Measurements from ENCODE around the gene GNA12. TPM values are rescaled to one million over a fixed set of nuclear protein-coding genes. Genes with fewer than 3 reads are reported as not detected.

GNA12 gene
- total and polyA plus RNA-seq, 2 of the 4 experiments (the other 2 are of a cell fraction), result 14.3 to 93.9 TPM

GRCh38 chr7:2732959-2733584 is 111.0 kb downstream of the GNA12 start (continued):
- TF ChIP-seq ELK1 (IDR thresholded peaks at IDR 0.05; ENCODE audit: borderline replicate concordance, low read depth, low read length), result no peak

DNA sequence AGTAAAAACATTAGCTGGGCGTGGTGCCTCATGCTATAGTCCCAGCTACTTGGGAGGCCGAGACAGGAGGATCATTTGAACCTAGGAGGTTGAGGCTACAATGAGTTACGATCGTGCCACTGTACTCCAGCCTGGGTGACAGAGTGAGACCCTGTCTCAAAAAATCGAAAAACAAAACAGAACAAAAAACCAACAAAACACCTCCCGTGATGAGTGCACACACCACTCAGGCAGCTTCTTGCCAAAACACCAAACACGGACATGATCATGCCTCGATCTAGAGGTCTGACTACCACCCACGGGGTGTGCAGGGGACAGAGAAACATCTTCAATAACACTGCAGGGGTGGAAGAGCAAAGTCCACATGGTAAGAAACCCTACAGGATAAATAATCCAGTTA is 111.7 kb downstream of the GNA12 start:
- H3K56ac ChIP-seq (ENCODE audit: extremely low read depth, insufficient read depth, low read length), result no peak overlapping the region
- no peak overlapping the region; the same call in 1 of the 2 replicates for H2AK5ac ChIP-seq (ENCODE audit: low read depth, low read length)
- DNase-seq (no peak), ATAC-seq (ENCODE audit: low read depth) (no peak)
- intact Hi-C loops (cut with micrococcal nuclease) (no loop called here), in situ Hi-C loops (cut with MboI; ENCODE audit: low sequenced_read_pairs) (no loop called here), dilution Hi-C loops (cut with HindIII; ENCODE audit: low sequenced_read_pairs, unreplicated experiment) (no loop called here)
- no peak overlapping the region for H3K4me3 ChIP-seq (ENCODE audit: insufficient read depth, low read depth, low read length)
- H3K4me1 ChIP-seq (ENCODE audit: control insufficient read depth, insufficient read depth, low read length), result peaks cover 21% of the 10 kb centered on the region
- H2BK20ac ChIP-seq (ENCODE audit: low read depth, low read length), result no peak overlapping the region
- peaks cover 21% of the 10 kb centered on the region for H4K20me1 ChIP-seq (ENCODE audit: insufficient read depth, low read length)
- H3K23ac ChIP-seq (ENCODE audit: low read depth, low read length), result no peak overlapping the region
- H2BK15ac ChIP-seq (ENCODE audit: low read depth, low read length), result no peak overlapping the region
- no peak overlapping the region for H3K4ac ChIP-seq (ENCODE audit: low read depth, low read length)
- H2BK120ac ChIP-seq (ENCODE audit: low read depth, low read length), result no peak overlapping the region
- H3K27me3 ChIP-seq (ENCODE audit: control insufficient read depth, insufficient read depth, low read length), result no peaks in the 10 kb centered on the region
- H3K9me3 ChIP-seq (ENCODE audit: control insufficient read depth, insufficient read depth, low read length), result no peaks in the 10 kb centered on the region
- H2BK5ac ChIP-seq (ENCODE audit: low read depth, low read length, poor library complexity, severe bottlenecking), result no peak overlapping the region
- BruUV-seq (replicated peaks), result no TSS peak
- ChIA-PET POLR2A (ENCODE audit: unreplicated experiment) (no interaction called here), CTCF (interaction anchor here (0.6 kb wide), 1 partner anchor 273 kb away, joined by 3 read pairs; no protein-coding TSS in a partner anchor)
- 93% methylated on average over 3 of the region's 9 CpGs; no CpG with 5 or more reads in 1 of the 2 experiments for WGBS, 2 experiments (ENCODE audit: extremely low coverage in 2 of 2, insufficient read length in 1 of 2)
- H3K18ac ChIP-seq (ENCODE audit: low read depth, low read length), result no peak overlapping the region
- H3K79me1 ChIP-seq (ENCODE audit: low read depth in 1 of 2, low read length in 2 of 2), result peaks cover 49 to 89% of the 10 kb centered on the region in 2 experiments
- no peak overlapping the region for H4K91ac ChIP-seq (ENCODE audit: insufficient read depth, low read depth, low read length)
- TF ChIP-seq, protein P1, sequence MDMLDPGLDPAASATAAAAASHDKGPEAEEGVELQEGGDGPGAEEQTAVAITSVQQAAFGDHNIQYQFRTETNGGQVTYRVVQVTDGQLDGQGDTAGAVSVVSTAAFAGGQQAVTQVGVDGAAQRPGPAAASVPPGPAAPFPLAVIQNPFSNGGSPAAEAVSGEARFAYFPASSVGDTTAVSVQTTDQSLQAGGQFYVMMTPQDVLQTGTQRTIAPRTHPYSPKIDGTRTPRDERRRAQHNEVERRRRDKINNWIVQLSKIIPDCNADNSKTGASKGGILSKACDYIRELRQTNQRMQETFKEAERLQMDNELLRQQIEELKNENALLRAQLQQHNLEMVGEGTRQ (IDR thresholded peaks at IDR 0.05; ENCODE audit: low read depth, low read length), result no peak
- TF ChIP-seq SMC3 (IDR thresholded peaks at IDR 0.05; ENCODE audit: low read depth, low read length) (no peak), MAFK (IDR thresholded peaks at IDR 0.05; ENCODE audit: low read depth, low read length) (no peak), CTCF (conservative IDR thresholded peaks at IDR 0.05; ENCODE audit: low read depth, low read length) (no peak)
- H3K36me3 ChIP-seq (ENCODE audit: control insufficient read depth, insufficient read depth, low read length), result peaks cover 20% of the 10 kb centered on the region
- H2AFZ ChIP-seq (replicated peaks; ENCODE audit: low read length, poor library complexity), result no peak overlapping the region
- peaks cover 17% of the 10 kb centered on the region for H3K9me1 ChIP-seq (ENCODE audit: insufficient read depth, low read length)
- no peak overlapping the region for H3K9ac ChIP-seq (ENCODE audit: low read depth, low read length)
- no peak overlapping the region for H4K5ac ChIP-seq (ENCODE audit: low read depth, low read length)
- H3K27ac ChIP-seq (ENCODE audit: insufficient read depth, low read length), result no peak overlapping the region
- no peak overlapping the region for H3K4me2 ChIP-seq (ENCODE audit: low read depth, low read length)
- no peak overlapping the region for H3K14ac ChIP-seq (replicated peaks; ENCODE audit: low read depth, low read length)
- no peak overlapping the region for H4K8ac ChIP-seq (ENCODE audit: low read depth in 2 of 2, low read length in 2 of 2)
- no peak overlapping the region for H2AK9ac ChIP-seq (replicated peaks; ENCODE audit: low read depth, low read length, poor library complexity)

Measured in IMR-90 (cell line).